Measurements from ENCODE around the gene TPBGL. TPM values are rescaled to one million over a fixed set of nuclear protein-coding genes. Genes with fewer than 3 reads are reported as not detected.
A peak's percentile ranks its signal among the peaks of the same experiment; 100 is the strongest.

Gene TPBGL
- total RNA-seq, 2 experiments from 2014 or later = 0.07 to 0.15 TPM

GRCh38 chr11:75242722-75243600 lies 2.4 kb downstream of the TPBGL start:
- H3K9me3 Mint-ChIP-seq (ENCODE audit: low read depth) = no peaks in the 10 kb centered on the region
- CTCF ChIA-PET = interaction anchor here (0.8 to 17.1 kb wide), 19 partner anchors 8 to 317 kb away, joined by 3 to 572 read pairs (median 10); no protein-coding TSS in a partner anchor
- H3K4me3 Mint-ChIP-seq = peak overlapping the region; percentile 60
- ATAC-seq (no peak), DNase-seq (peak; percentile 36)
- H3K4me1 Mint-ChIP-seq = peaks cover 9% of the 10 kb centered on the region
- peaks cover 64% of the 10 kb centered on the region for H3K27me3 Mint-ChIP-seq
- no peak overlapping the region for H3K27ac Mint-ChIP-seq
- no peaks in the 10 kb centered on the region for H3K36me3 Mint-ChIP-seq

- ATAC-seq = no peak
- peak; percentile 26 for DNase-seq
- Mint-ChIP-seq H3K4me3 (no peak overlapping the region), H3K9me3 (ENCODE audit: low read depth) (no peaks in the 10 kb centered on the region), H3K27me3 (peaks cover 58% of the 10 kb centered on the region), H3K27ac (no peak overlapping the region), H3K4me1 (peaks cover 9% of the 10 kb centered on the region), H3K36me3 (no peaks in the 10 kb centered on the region)
- CTCF ChIA-PET = interaction anchor here (0.7 to 17.1 kb wide), 9 partner anchors 9 to 313 kb away, joined by 3 to 572 read pairs (median 4); no protein-coding TSS in a partner anchor
Measured at GRCh38 chr11:75244052-75244814, 3.7 kb downstream of the TPBGL start.

- CTCF ChIA-PET = interaction anchor here (1.1 to 17.1 kb wide), 9 partner anchors 12 to 314 kb away, joined by 3 to 572 read pairs (median 8); no protein-coding TSS in a partner anchor
- peak; percentile 37 for DNase-seq
- Mint-ChIP-seq H3K27ac (no peak overlapping the region), H3K27me3 (peaks cover 58% of the 10 kb centered on the region), H3K36me3 (no peaks in the 10 kb centered on the region), H3K9me3 (ENCODE audit: low read depth) (no peaks in the 10 kb centered on the region), H3K4me1 (peaks cover 6% of the 10 kb centered on the region), H3K4me3 (no peak overlapping the region)
- ATAC-seq = no peak
Measured at GRCh38 chr11:75245356-75246005, 4.9 kb downstream of the TPBGL start.

GRCh38 chr11:75246006-75246670 lies 5.6 kb downstream of the TPBGL start:
- Mint-ChIP-seq H3K27me3 (peaks cover 61% of the 10 kb centered on the region), H3K27ac (no peak overlapping the region), H3K4me1 (peaks cover 6% of the 10 kb centered on the region), H3K9me3 (ENCODE audit: low read depth) (no peaks in the 10 kb centered on the region), H3K4me3 (no peak overlapping the region), H3K36me3 (no peaks in the 10 kb centered on the region)
- ATAC-seq (no peak), DNase-seq (peak; percentile 35)
- CTCF ChIA-PET = interaction anchor here (1.0 to 17.1 kb wide), 6 partner anchors 12 to 793 kb away, joined by 3 to 572 read pairs (median 30); no protein-coding TSS in a partner anchor

DNA sequence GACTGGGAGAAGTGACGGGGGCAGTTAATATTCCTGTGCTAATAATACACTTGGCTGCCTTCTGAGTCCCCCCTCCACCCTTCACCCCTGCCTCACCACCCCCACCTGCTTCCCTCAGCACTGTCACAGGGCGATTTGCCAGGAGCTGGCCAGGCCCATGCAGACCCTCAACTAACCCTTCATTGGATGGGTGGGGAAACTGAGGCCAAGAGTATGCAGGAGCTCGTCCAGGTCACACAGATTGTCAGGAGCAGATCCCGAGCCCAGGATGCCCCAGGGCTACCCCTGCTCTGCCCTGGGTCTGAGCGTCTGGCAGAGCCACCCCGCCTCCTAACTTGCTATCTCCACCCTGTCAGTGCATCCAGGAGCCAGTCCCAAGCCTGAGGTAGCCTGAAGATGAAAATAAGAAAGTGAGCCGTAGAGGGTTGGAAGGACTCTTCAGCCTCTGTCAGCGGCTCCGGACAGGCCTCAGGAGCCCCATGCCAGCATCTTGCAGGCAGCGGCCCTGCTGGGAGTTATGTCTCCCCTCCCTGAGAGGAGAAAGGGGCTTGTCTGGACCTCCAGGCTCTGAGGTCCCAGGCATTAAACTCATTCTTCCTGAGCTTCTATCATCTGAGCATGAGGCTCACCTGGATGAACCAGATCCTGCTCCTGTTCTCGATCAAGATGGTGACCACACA lies 6.2 kb downstream of the TPBGL start:
- no peaks in the 10 kb centered on the region for H3K9me3 Mint-ChIP-seq (ENCODE audit: low read depth)
- DNase-seq (peak; percentile 31), ATAC-seq (no peak)
- peaks cover 64% of the 10 kb centered on the region for H3K27me3 Mint-ChIP-seq
- no peaks in the 10 kb centered on the region for H3K36me3 Mint-ChIP-seq
- peaks cover 6% of the 10 kb centered on the region for H3K4me1 Mint-ChIP-seq
- H3K4me3 Mint-ChIP-seq = no peak overlapping the region
- CTCF ChIA-PET = interaction anchor here (0.5 to 17.1 kb wide), 10 partner anchors 11 to 793 kb away, joined by 3 to 572 read pairs (median 18); no protein-coding TSS in a partner anchor
- no peak overlapping the region for H3K27ac Mint-ChIP-seq

- Mint-ChIP-seq H3K36me3 (peaks cover 3% of the 10 kb centered on the region), H3K4me3 (no peak overlapping the region), H3K27me3 (peaks cover 50% of the 10 kb centered on the region), H3K4me1 (no peaks in the 10 kb centered on the region), H3K27ac (no peak overlapping the region), H3K9me3 (ENCODE audit: low read depth) (no peaks in the 10 kb centered on the region)
- ATAC-seq (no peak), DNase-seq (no peak)
- CTCF ChIA-PET = interaction anchor here (0.6 to 17.1 kb wide), 62 partner anchors 9 to 1128 kb away, joined by 3 to 572 read pairs (median 4); partner anchors contain the start of genes NEU3 and SLCO2B1
Measured at GRCh38 chr11:75248924-75249256, 8.3 kb downstream of the TPBGL start.

GRCh38 chr11:75249704-75250103 lies 9.1 kb downstream of the TPBGL start:
- no peak overlapping the region for H3K27ac Mint-ChIP-seq
- ATAC-seq (no peak), DNase-seq (peak; percentile 31)
- H3K4me1 Mint-ChIP-seq = no peaks in the 10 kb centered on the region
- peaks cover 44% of the 10 kb centered on the region for H3K27me3 Mint-ChIP-seq
- no peaks in the 10 kb centered on the region for H3K9me3 Mint-ChIP-seq (ENCODE audit: low read depth)
- no peak overlapping the region for H3K4me3 Mint-ChIP-seq
- CTCF ChIA-PET = interaction anchor here (0.9 to 17.1 kb wide), 15 partner anchors 8 to 320 kb away, joined by 3 to 572 read pairs (median 7); partner anchors contain the start of gene TPBGL
- peaks cover 3% of the 10 kb centered on the region for H3K36me3 Mint-ChIP-seq

GRCh38 chr11:75254326-75254725 lies 13.8 kb downstream of the TPBGL start:
- H3K27me3 Mint-ChIP-seq = peaks cover 45% of the 10 kb centered on the region
- CTCF ChIA-PET = interaction anchor here (0.7 to 1.3 kb wide), 2 partner anchors 10 to 13 kb away, joined by 3 read pairs; no protein-coding TSS in a partner anchor
- H3K27ac Mint-ChIP-seq = no peak overlapping the region
- DNase-seq (no peak), ATAC-seq (no peak)
- H3K9me3 Mint-ChIP-seq (ENCODE audit: low read depth) = no peaks in the 10 kb centered on the region
- H3K4me3 Mint-ChIP-seq = no peak overlapping the region
- H3K36me3 Mint-ChIP-seq = peaks cover 3% of the 10 kb centered on the region
- H3K4me1 Mint-ChIP-seq = no peaks in the 10 kb centered on the region

GRCh38 chr11:75260396-75261170 lies 20.0 kb downstream of the TPBGL start:
- Mint-ChIP-seq H3K36me3 (no peaks in the 10 kb centered on the region), H3K27me3 (peaks cover 16% of the 10 kb centered on the region), H3K9me3 (ENCODE audit: low read depth) (no peaks in the 10 kb centered on the region), H3K27ac (no peak overlapping the region), H3K4me1 (peaks cover 22% of the 10 kb centered on the region), H3K4me3 (no peak overlapping the region)
- ATAC-seq = no peak
- CTCF ChIA-PET = interaction anchor here (1.2 to 2.7 kb wide), 3 partner anchors 11 to 19 kb away, joined by 4 to 17 read pairs (median 5); no protein-coding TSS in a partner anchor
- DNase-seq = no peak

DNA sequence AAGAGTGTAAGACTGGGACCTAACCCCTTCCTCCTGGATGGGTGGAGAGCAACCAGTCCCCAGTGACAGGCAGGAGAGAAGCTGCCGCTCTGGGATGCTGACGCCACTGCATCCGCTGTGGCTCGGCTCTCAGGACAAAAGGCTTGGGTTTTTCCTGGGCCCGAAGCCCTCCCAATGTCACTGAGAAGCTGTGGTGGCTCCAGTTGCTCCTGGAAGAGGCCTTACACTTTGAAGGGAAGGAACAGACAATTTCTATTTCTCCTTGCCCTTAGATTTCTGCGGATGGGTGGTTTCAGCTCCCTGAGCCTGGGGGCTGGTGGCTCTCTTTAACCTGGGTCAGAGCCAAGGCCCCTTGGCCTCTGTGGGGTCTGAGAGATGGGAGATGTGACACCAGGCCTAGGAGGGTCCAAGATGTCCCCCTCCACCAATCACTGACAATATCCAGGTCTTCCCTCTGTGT lies 21.4 kb downstream of the TPBGL start:
- H3K27ac Mint-ChIP-seq = no peak overlapping the region
- no peaks in the 10 kb centered on the region for H3K9me3 Mint-ChIP-seq (ENCODE audit: low read depth)
- ATAC-seq = no peak
- peaks cover 8% of the 10 kb centered on the region for H3K27me3 Mint-ChIP-seq
- no peaks in the 10 kb centered on the region for H3K36me3 Mint-ChIP-seq
- DNase-seq = no peak
- peaks cover 22% of the 10 kb centered on the region for H3K4me1 Mint-ChIP-seq
- CTCF ChIA-PET = interaction anchor here (1.0 to 2.7 kb wide), 4 partner anchors 9 to 53 kb away, joined by 3 to 17 read pairs (median 4); no protein-coding TSS in a partner anchor
- H3K4me3 Mint-ChIP-seq = no peak overlapping the region

DNA sequence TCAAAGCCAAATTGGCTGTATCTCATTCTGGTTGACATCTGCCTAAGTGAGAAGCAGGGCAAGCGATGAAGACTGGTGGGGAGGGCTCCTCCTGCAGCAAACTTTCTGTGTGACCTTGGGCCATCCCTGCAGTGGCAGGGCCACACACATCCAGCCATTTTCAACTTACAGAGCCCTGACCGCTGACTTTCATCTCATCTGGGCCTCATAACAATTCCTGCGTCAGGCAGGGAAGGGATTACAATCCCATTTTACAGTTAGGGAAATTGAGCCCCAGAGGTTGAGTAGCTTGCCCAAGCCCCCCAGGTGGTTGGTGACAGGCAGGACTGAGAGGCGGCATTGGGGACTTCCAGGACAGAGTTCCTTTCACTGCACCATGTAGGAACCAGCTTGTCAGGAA lies 21.9 kb downstream of the TPBGL start:
- ATAC-seq (no peak), DNase-seq (no peak)
- H3K36me3 Mint-ChIP-seq = no peaks in the 10 kb centered on the region
- CTCF ChIA-PET = interaction anchor here (1.0 to 2.7 kb wide), 5 partner anchors 8 to 52 kb away, joined by 3 to 17 read pairs (median 4); no protein-coding TSS in a partner anchor
- peaks cover 4% of the 10 kb centered on the region for H3K27me3 Mint-ChIP-seq
- no peak overlapping the region for H3K4me3 Mint-ChIP-seq
- H3K4me1 Mint-ChIP-seq = peaks cover 22% of the 10 kb centered on the region
- H3K9me3 Mint-ChIP-seq (ENCODE audit: low read depth) = no peaks in the 10 kb centered on the region
- no peak overlapping the region for H3K27ac Mint-ChIP-seq
